ENCODE data around the gene DBH. TPM values are rescaled to one million over a fixed set of nuclear protein-coding genes. Genes with fewer than 3 reads are reported as not detected.

DBH gene
- total RNA-seq, 1 donor from 2014 or later: not detected

GRCh38 chr9:133705576-133705975 is 69.4 kb downstream of the DBH start:
- DNase-seq (ENCODE audit: low read depth): no peak
- no peak overlapping the region for H3K4me3 ChIP-seq (ENCODE audit: low read depth, low read length)
- TF ChIP-seq CTCF (conservative IDR thresholded peaks at IDR 0.05; ENCODE audit: low read depth, low read length): no peak

DNA sequence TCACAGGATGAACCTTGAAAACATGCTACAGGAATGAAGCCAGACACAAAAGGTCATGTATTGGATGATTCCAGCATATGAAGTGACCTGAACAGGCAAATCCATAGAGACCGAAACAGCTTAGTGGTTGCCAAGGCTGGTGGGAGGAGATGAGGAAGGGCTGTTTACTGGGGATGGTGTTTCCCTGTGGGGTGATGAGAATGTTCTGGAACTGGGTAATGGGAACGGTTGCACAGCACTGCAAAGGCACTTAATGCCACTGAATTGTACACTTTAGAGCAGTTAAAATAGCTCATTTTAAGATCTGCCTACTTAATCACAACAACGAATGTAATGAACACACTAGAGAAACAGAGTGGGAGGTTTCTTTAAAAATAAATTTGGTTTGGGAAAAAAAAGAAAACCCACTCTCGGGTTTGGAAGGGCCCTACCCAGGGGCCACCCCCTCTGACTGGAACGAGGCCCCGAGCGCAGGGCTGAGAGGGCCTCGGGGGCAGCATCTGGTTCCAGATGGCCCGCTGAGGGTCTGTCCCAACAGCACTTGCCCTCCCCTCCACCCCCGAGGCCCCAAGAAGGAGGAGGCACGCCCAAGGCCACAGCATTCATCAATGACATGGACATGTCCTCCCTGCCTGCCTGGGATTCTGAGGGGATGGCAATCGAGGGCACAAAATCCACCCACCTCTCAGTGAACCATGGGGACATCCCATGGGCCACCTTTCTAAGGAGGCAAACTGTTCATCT is 70.3 kb downstream of the DBH start:
- no peak for DNase-seq (ENCODE audit: low read depth)
- TF ChIP-seq CTCF (conservative IDR thresholded peaks at IDR 0.05; ENCODE audit: low read depth, low read length): no peak
- no peak overlapping the region for H3K4me3 ChIP-seq (ENCODE audit: low read depth, low read length)

DNA sequence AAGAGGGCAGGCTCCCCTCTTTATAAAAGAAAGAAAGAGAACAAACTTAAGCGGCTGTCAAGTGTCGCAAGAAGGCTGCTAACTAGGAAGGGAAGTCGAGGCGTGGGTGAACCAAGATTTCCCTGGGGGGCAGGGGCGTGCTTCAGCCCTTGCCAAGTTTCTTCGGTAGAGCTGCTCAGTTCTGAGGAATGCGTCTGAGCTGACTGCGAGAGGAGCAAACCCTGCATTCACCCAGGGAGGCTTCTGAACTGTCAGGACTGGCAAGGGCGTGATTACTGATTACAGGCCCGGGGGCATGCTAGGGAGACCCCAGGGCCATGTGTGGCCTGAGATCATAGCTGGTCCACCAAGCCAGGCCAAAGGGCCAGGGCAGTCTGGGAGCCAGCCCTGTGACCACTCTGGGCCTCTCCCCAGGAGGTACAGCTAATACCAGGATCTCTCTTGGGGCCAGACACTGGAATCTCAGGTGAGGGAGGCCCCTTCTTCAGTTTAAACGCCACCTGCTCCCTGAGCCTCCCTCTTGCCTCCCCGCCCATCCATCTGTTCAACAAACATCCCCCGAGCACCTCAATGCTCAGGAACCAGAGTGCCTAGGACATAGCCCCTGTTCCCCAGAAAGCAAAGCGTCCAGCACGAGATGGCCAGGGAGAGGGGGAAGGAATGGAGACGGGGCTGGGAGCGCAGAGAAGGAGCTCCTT is 71.1 kb downstream of the DBH start:
- TF ChIP-seq CTCF (conservative IDR thresholded peaks at IDR 0.05; ENCODE audit: low read depth, low read length): no peak

GRCh38 chr9:133707763-133708245 is 71.6 kb downstream of the DBH start:
- TF ChIP-seq CTCF (conservative IDR thresholded peaks at IDR 0.05; ENCODE audit: low read depth, low read length): no peak
- no peak for DNase-seq (ENCODE audit: low read depth)
- H3K4me3 ChIP-seq (ENCODE audit: low read depth, low read length): no peak overlapping the region

More for the DNA sequence above, 71.1 kb downstream of the DBH start:
- no peak overlapping the region for H3K4me3 ChIP-seq (ENCODE audit: low read depth, low read length)
- DNase-seq (ENCODE audit: low read depth): no peak

DNA sequence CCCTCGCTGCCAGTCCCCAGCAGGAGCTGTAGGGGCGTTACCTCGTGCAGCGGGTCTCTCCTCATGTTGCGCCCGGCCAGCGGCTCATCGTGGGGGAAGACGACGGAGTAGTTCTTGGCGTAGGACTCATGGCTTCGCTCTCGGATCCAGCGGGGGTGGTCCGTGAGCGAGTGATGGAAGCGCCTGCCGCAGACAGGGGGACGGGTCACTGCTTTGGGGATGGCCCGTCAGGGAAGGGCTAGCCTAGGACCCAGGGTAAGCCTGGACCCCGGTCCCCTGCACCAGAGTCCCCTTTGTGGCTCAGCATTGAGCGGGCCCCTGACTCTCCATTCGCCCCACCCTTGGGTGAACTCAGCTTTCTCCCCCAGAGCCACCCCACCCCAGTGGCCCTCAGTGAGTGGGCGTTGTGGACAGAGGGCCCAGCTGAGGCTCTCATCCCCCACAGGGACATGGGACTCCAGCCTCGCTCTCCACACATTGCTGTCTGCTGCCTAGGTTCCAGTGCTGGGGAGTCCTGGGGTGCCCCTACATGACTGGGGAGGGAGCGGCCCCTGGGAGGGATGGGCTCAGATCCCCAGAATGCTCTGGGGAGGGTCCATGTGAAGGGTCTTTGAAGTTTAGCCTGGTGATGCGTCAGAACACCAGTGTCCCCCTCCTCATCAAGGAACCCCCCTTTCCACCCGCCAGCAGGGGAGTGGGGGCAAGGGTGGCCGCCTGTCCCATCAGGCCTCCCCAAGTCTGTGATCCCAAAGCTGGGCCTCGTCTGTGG is 72.3 kb downstream of the DBH start:
- no peak for TF ChIP-seq CTCF (conservative IDR thresholded peaks at IDR 0.05; ENCODE audit: low read depth, low read length)

More for the DNA sequence above, 72.3 kb downstream of the DBH start:
- H3K4me3 ChIP-seq (ENCODE audit: low read depth, low read length): no peak overlapping the region
- DNase-seq (ENCODE audit: low read depth): no peak

Other genes with a start within 250 kb of the DBH start
- 24.4 and 30.4 TPM in 2 replicates for gene REXO4, start 218.4 kb upstream of the DBH start, total RNA-seq
- 0.22 and 0.75 TPM in 2 replicates for gene ADAMTS13, start 214.0 kb upstream of the DBH start, total RNA-seq
- gene CACFD1, start 176.4 kb upstream of the DBH start, total RNA-seq: 4.3 and 11.0 TPM in 2 replicates
- gene SLC2A6, start 157.3 kb upstream of the DBH start, total RNA-seq: 29.2 and 40.5 TPM in 2 replicates
- not detected in 2 replicates for gene MYMK, start 111.4 kb upstream of the DBH start, total RNA-seq
- not detected in 2 replicates for gene ADAMTSL2, start 101.7 kb upstream of the DBH start, total RNA-seq
- gene FAM163B, start 27.0 kb upstream of the DBH start, total RNA-seq: not detected in 2 replicates
- gene SARDH, start 102.0 kb downstream of the DBH start, total RNA-seq: 0.07 and 0.92 TPM in 2 replicates